Kidney glomerular epithelial cell (primary cell): ENCODE measurements around the gene ISM1.

Experiments used
- DNase-seq: peaks from one replicate; lab custom pipeline; 2025; lab: John Stamatoyannopoulos, UW

ISM1 gene

DNA sequence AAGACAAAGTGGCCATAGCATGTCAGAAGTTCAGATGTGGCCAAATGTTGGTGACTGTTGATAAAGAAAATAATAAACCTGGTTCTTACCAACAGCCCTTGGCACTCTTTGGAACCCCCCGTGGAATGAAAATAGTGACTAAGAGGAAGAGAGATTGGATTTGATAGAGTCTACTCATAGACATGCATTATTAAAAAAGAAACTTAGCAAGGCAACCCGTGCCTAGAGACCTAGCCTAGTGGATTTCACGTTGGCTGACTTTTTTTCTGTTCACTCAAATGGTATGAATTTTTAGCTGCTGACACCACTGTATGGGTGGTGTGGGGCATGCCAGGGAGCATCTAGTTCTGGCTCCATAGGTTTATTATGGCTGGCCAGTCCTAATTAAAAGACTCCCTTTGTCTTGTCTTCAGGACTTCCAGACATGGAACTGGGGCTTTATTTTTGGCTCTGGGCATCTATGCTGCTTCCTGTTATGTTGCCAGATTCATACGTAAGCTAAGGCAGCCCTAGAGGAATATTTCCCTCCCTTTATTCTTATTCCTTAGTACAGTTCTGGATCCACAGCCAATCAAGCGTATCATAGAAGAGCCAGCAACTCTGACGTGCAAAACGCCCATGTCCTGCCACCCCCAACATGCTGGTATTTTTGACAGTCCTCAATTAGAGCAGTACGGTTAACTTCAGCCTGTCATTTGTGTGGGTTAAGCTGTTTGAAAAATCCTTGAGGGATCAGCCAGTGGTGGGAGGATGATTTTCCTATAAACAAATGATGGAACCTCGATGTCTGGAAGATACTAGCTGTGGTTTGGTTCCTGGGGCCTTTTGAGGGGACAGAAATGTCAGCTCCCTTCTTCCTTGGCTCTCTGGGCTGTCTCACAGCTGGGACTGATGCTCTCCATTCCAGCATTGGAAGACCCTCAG is 127.5 kb downstream of the ISM1 start:
- DNase-seq = no peak

DNA sequence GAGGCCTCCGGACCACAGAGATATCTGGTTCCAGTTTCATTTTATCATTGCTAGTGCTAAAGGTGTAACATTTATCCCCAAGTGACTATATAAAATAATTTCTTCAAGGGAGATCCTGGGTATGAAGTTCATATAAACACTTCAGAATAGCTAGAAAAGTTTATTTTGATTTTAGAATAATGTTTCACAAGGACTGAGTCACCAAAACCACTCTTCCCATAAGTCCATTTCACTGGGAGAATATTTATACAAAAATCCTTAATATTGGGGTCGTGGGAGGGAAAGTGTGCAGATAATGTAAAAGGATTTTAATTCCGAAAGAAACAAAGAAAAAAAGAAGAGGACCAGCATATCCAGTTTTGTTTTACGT is 128.1 kb downstream of the ISM1 start:
- no peak for DNase-seq
